Putamen (tissue), 1 donor: ENCODE results near the gene LRP1-AS.

Source experiments
- DNase-seq: peaks from one replicate; pipeline ENCODE4 v3.0.0-alpha.2; 2016; ENCODE audit warnings: low spot score

The LRP1-AS gene

GRCh38 chr12:57097554-57097835 lies 49.9 kb downstream of the LRP1-AS start:
- DNase-seq, result no peak

DNA sequence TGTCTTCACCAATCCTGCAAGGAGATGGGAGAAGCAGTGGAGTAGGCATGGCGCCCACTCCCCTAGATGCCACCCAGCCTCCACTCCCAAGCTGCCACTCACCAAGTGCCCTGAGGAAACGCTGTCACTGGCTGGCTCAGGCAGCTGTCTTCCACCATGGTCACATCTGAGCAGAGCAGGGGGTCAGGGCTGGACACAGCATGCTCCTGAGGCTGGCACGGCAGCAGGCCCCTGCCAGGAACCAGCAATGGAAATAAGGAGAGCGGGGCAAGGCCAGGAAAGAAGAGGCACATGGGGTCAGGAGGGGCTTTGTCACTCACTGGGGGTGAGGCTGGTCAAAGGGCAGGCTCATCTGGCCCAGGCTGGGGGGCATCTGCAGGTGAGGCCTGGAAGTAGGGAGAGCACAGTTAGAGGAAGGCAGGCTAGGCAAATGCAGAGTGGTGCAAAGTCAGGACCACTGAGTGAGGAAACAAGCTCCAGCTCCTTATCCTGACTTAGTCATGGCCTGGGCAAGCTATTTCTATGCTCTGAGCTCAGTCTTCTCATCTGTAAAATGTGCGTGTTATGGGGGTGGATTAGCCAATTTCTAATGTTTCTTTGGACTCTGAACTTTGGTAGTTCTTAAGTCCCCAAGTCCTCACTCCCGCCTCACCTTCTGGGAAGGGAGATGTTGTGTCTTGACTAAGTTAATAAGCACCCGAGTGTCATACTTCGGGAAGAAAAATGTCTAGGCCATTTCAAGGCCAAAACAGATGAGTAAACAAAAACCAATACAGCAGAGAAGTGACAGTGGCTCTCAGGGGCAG lies 50.5 kb downstream of the LRP1-AS start:
- DNase-seq, result no peak

GRCh38 chr12:57096099-57096572 lies 51.3 kb downstream of the LRP1-AS start:
- DNase-seq, result no peak

DNA sequence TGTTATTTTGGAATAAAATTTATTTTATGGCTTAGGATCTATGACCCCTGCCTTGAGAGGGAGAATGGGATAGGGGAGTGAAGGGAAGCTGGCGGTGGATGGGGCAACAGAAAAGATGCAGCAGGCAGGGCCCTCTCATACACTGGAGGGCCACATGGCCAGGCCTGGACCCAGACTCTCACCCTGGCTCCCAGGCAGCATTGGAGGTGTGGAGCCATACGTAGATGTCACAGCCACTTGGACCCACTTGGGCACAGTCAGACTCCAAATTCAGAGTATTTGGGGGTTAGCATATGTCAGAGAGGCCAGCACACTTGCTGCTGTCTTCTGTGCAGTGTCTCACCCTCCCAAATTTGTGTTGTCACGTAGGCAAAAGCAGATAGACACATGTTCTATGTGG lies 52.0 kb downstream of the LRP1-AS start:
- DNase-seq, result no peak
